Measurements from ENCODE around the gene TMEM190.

The TMEM190 gene

GRCh38 chr19:55368106-55368505, 8.5 kb upstream of the TMEM190 start:
- no peak overlapping the region for H3K4me3 ChIP-seq (ENCODE audit: low read depth, low read length)
- DNase-seq (ENCODE audit: low read depth): no peak
- TF ChIP-seq CTCF (IDR thresholded peaks at IDR 0.05; ENCODE audit: control insufficient read depth, extremely low read depth, insufficient read depth): no peak

- no peak for DNase-seq (ENCODE audit: low read depth)
- H3K4me3 ChIP-seq (ENCODE audit: low read depth, low read length): no peak overlapping the region
- no peak for TF ChIP-seq CTCF (IDR thresholded peaks at IDR 0.05; ENCODE audit: control insufficient read depth, extremely low read depth, insufficient read depth)
Observed at GRCh38 chr19:55368701-55369563, 7.7 kb upstream of the TMEM190 start.

GRCh38 chr19:55369653-55370304, 6.8 kb upstream of the TMEM190 start:
- no peak overlapping the region for H3K4me3 ChIP-seq (ENCODE audit: low read depth, low read length)
- DNase-seq (ENCODE audit: low read depth): no peak

GRCh38 chr19:55370305-55370988, 6.2 kb upstream of the TMEM190 start, which contains the start of gene IL11:
TSS of gene IL11 (minus strand) at chr19:55370463. CDS start at chr19:55370310, 153 bp downstream.
- no peak for TF ChIP-seq CTCF (IDR thresholded peaks at IDR 0.05; ENCODE audit: control insufficient read depth, extremely low read depth, insufficient read depth)
- DNase-seq (ENCODE audit: low read depth): no peak
- H3K4me3 ChIP-seq (ENCODE audit: low read depth, low read length): no peak within 1 kb of the TSS

More at GRCh38 chr19:55369653-55370304, 6.8 kb upstream of the TMEM190 start:
- TF ChIP-seq CTCF (IDR thresholded peaks at IDR 0.05; ENCODE audit: control insufficient read depth, extremely low read depth, insufficient read depth): no peak

DNA sequence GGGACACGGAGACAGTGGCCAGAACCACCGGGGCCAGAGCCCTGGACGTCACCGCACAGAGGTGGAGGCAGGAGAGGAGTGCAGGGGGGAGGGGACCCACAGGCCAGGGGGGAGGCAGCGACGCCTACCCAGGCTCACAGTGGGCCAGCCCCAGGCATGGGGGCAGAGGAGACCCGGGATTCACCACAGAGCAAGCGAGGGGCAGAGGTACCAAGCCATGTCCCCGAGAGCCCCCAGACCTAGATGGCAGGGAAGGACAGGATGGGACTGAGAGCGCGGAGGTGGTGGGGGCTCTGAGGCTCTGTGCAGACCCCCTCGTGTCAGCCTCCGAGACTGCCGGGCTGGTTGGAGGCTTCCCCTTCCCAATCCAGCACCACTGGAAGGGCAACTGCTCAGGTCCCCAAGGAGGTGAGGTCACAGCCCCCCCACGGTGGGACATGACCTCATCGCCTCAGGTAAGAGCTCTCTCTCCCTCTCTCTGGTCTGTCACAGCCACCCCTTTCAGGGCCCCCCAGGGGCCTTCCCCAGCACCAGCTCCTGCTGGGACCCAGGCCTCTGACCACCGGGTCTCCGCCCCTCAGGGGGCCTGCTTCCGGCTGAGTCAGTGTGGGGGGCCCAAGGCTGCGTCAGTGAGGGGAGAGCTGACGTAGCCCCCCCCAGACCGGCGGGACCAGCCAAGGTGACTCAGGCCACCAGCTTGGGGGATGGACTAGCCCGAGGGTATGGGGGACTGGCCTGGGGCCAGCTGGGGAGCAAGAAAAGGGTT, 4.1 kb upstream of the TMEM190 start:
- no peak overlapping the region for H3K4me3 ChIP-seq (ENCODE audit: low read depth, low read length)
- no peak for TF ChIP-seq CTCF (IDR thresholded peaks at IDR 0.05; ENCODE audit: control insufficient read depth, extremely low read depth, insufficient read depth)
- DNase-seq (ENCODE audit: low read depth): no peak

GRCh38 chr19:55373306-55373992, 3.2 kb upstream of the TMEM190 start:
- H3K4me3 ChIP-seq (ENCODE audit: low read depth, low read length): no peak overlapping the region
- TF ChIP-seq CTCF (IDR thresholded peaks at IDR 0.05; ENCODE audit: control insufficient read depth, extremely low read depth, insufficient read depth): no peak
- no peak for DNase-seq (ENCODE audit: low read depth)
